Measurements from ENCODE around the gene GSC2. TPM values are rescaled to one million over a fixed set of nuclear protein-coding genes. Genes with fewer than 3 reads are reported as not detected.
A peak's percentile ranks its signal among the peaks of the same experiment; 100 is the strongest.

The GSC2 gene
- total RNA-seq, 2 donors from 2014 or later: not detected

- ATAC-seq: peak; percentile 32 to 42
- Mint-ChIP-seq H3K9me3 (no peaks in the 10 kb centered on the region), H3K36me3 (no peaks in the 10 kb centered on the region), H3K27ac (no peak overlapping the region)
- DNase-seq (ENCODE audit: low spot score in 2 of 2): peak in 1 of 2 donors; percentile 27
Observed at GRCh38 chr22:19105867-19106802, 44.0 kb downstream of the GSC2 start.

GRCh38 chr22:19105456-19105855 is 44.6 kb downstream of the GSC2 start:
- ATAC-seq (no peak), DNase-seq (ENCODE audit: low spot score in 2 of 2) (no peak)
- Mint-ChIP-seq H3K27ac (peak overlapping the region in 1 of 2 donors; percentile 44), H3K9me3 (no peaks in the 10 kb centered on the region), H3K36me3 (no peaks in the 10 kb centered on the region)

- Mint-ChIP-seq H3K36me3 (no peaks in the 10 kb centered on the region), H3K27ac (peak overlapping the region in 1 of 2 donors; percentile 40), H3K9me3 (no peaks in the 10 kb centered on the region)
- ATAC-seq: no peak
- DNase-seq (ENCODE audit: low spot score in 2 of 2): no peak
Observed at GRCh38 chr22:19103880-19104821, 45.9 kb downstream of the GSC2 start.

- no peaks in the 10 kb centered on the region for H3K9me3 Mint-ChIP-seq
- DNase-seq (ENCODE audit: low spot score in 2 of 2): no peak
- no peaks in the 10 kb centered on the region for H3K36me3 Mint-ChIP-seq
- H3K27ac Mint-ChIP-seq: peak overlapping the region in 1 of 2 donors; percentile 61
- ATAC-seq: no peak
Observed at GRCh38 chr22:19098157-19098556, 51.9 kb downstream of the GSC2 start.

GRCh38 chr22:19097518-19097917 is 52.6 kb downstream of the GSC2 start:
- no peak for DNase-seq (ENCODE audit: low spot score in 2 of 2)
- H3K9me3 Mint-ChIP-seq: no peaks in the 10 kb centered on the region
- no peaks in the 10 kb centered on the region for H3K36me3 Mint-ChIP-seq
- no peak overlapping the region for H3K27ac Mint-ChIP-seq
- no peak for ATAC-seq

Other genes with a start within 250 kb of the GSC2 start
- 1 to 10 TPM; 1.1 to 1.5 TPM for gene DGCR6, start 244.0 kb downstream of the GSC2 start, total RNA-seq
- under 1 TPM in 1 of 2 donors, not detected in 1; 0.45 TPM for gene PRODH, start 214.0 kb downstream of the GSC2 start, total RNA-seq
- gene DGCR2, start 27.9 kb downstream of the GSC2 start, total RNA-seq: 10 to 100 TPM in 1 of 2 donors, 1 to 10 TPM in 1; 9.5 to 23.6 TPM
- not detected for gene TSSK2, start 19.0 kb downstream of the GSC2 start, total RNA-seq
- gene ESS2, start 5.6 kb downstream of the GSC2 start, total RNA-seq: 10 to 100 TPM; 16.5 to 21.5 TPM
- gene SLC25A1, start 28.4 kb upstream of the GSC2 start, total RNA-seq: 10 to 100 TPM; 59.1 to 61.3 TPM
- 1 to 10 TPM; 1.3 to 3.3 TPM for gene CLTCL1, start 141.4 kb upstream of the GSC2 start, total RNA-seq

All from activated naive CD4-positive, alpha-beta T cell treated with anti-CD3 and anti-CD28 coated beads, Interleukin-2, amount 50 U/mL, for 72 hours (primary cell).